A549 treated with Hydrocortisone at 1 μM for 4 hours (cell line): ENCODE data around the gene HMMR. TPM values are rescaled to one million over a fixed set of nuclear protein-coding genes. Genes with fewer than 3 reads are reported as not detected.

Source experiments
- total RNA-seq: library from RNA; stranded (reverse); fragments of 200-300 nt; extraction: Qiagen RNA extraction; gene quantifications from 5 replicates; pipeline ENCODE4 v1.2.3, GENCODE V29; 2022

The HMMR gene, protein sequence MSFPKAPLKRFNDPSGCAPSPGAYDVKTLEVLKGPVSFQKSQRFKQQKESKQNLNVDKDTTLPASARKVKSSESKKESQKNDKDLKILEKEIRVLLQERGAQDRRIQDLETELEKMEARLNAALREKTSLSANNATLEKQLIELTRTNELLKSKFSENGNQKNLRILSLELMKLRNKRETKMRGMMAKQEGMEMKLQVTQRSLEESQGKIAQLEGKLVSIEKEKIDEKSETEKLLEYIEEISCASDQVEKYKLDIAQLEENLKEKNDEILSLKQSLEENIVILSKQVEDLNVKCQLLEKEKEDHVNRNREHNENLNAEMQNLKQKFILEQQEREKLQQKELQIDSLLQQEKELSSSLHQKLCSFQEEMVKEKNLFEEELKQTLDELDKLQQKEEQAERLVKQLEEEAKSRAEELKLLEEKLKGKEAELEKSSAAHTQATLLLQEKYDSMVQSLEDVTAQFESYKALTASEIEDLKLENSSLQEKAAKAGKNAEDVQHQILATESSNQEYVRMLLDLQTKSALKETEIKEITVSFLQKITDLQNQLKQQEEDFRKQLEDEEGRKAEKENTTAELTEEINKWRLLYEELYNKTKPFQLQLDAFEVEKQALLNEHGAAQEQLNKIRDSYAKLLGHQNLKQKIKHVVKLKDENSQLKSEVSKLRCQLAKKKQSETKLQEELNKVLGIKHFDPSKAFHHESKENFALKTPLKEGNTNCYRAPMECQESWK
- total RNA-seq, result 20.9 to 30.6 TPM (median 25.4 TPM) in 5 replicates

DNA sequence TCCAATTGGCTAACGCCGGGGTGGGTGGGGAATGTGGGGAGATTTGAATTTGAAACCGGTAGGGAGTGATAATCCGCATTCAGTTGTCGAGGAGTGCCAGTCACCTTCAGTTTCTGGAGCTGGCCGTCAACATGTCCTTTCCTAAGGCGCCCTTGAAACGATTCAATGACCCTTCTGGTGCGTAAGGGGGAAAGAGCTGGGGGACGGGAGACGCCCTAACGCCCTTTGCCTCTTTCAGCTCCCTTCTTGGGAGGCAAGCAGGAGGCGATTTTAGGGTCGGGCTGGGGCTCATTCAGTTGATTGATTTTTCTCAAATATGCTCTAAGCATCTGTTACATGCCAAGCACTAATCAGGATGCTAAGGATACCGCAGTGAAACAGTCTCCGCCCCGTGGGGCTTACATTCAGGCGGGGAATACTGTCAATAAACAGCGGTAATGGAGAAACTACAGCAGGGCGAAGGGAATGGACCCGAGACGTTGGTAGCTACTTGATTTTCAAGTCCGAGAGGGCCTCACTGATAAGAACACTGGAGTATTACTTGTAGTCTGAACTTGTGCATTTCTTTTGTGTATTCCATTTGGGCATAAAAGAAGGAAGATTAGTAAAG is at the start of gene HMMR:
TSS of gene HMMR (plus strand) at position 71 of the 610 bp plus-strand sequence. CDS start at position 132, 61 bp downstream.

DNA sequence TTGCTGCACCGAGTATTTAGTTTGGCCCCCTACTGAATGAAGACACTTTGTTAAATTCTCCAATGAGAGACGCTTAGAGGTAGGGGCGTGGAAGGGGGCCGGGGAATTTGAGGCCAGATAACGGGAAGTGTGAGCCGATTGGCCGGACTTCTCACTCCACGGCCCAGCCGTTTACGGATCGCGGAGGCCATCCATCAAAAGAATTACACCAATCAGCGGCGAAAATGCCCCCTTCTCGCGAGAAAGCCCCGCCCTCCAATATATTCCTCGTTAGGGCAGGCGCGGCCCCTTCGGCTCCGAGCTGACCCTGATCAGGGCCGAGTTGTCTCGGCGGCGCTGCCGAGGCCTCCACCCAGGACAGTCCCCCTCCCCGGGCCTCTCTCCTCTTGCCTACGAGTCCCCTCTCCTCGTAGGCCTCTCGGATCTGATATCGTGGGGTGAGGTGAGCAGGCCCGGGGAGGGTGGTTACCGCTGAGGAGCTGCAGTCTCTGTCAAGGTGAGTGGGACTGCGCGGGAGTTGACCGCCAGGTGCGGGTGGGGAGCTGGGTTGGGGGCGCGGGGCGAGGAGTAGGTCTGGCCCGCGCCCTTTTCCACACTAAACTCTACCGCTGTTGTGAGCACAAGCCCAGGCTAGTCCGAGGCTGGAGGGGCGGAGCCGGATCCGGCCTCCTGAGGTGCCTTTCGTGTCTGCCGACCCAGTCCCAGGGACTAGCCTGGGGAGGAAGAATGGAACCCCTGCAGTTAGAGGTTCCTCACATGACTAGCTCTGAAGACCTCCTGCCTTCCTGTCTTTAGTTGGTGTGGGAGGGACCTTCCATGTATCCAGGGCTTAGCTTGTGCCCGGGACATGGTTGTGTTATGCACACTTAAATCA is 22.9 kb upstream of the HMMR start, which contains the start of gene CCNG1:
TSS of gene CCNG1 (plus strand) at position 287 of the 874 bp plus-strand sequence. CDS start 1,662 bp downstream, outside the sequence.

DNA sequence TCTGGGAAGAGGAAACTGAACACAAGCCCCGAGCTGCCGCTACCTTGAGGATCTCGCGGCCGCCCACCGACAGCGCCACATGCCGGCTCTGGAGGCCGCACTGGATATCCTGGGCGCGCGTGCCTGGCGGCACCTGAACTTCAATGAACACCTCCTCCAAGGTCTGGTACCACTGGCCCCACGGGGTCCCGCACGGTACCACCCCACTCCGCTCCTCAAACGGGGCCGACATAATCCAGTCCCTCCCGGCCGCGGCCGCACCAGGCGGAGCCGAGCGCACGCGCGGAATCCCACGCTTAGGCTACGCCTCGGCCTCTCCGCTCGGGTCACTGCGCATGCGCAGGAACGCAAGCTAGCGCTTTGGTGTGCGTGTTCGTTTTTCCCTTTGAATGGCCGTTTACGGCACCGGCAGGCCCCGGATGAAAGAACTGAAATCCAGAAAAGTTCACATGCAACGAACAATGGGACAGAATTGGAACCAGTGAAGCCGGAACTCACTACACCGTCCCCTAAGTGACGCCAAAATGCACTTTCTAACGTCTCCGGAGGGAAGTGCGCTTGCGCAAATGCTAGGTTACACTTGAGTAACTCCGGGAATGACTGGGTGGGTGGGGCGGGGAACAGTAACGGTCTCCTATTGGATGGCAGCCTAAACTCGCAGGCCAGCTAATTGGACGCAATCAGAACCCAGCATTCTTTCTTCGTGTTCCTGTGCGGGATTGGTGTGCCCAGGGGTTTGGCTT is 442 bp upstream of the HMMR start, which contains the start of gene NUDCD2:
TSS of gene NUDCD2 (minus strand) at position 284 of the 743 bp plus-strand sequence. CDS start at position 232, 52 bp downstream.

DNA sequence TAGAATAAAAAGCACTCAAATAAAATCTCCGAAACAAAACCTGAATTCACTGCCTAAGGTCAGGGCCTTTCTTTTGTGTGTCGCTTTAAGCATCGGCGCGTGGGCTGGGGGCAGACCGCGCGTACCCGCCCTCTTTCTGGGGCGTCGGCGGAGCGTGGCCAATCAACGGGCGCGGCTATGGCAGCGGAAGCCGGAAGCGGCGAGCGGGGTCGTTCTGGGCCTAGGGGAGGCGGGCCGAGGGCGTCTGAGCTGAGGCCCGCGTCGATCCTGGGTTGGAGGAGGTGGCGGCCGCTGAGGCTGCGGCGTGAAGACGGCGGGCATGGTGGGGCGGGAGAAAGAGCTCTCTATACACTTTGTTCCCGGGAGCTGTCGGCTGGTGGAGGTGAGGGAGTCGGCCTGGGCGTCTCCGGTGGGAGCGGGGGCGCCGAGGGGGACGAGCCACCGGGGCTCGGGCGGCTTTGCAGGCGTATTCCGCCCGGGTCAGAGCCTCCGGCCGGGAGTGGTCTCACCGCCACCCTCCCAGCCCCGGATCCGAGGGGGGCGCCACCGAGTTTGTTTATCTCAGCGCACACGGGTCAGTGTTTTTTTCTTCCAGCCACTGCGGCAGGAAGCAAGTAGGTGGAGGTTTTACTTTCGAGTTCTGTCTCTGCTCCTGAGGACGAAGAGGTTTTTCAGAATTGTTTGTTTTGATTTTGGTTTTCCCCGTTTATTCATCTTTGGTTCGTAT is 45.1 kb downstream of the HMMR start, which contains the start of gene MAT2B:
TSS of gene MAT2B (plus strand) at position 252 of the 727 bp plus-strand sequence. CDS start at position 320, 68 bp downstream.

Other genes with a start within 250 kb of the HMMR start
- 49.6 to 66.4 TPM (median 64.1 TPM) in 5 replicates for gene CCNG1, start 23.0 kb upstream of the HMMR start, total RNA-seq
- 26.4 to 38.4 TPM (median 33.7 TPM) in 5 replicates for gene NUDCD2, start 530 bp upstream of the HMMR start, total RNA-seq
- gene MAT2B, start 45.0 kb downstream of the HMMR start, total RNA-seq, result 41.0 to 52.8 TPM (median 45.6 TPM) in 5 replicates